Neural crest cell (in vitro differentiated cells): ENCODE data around the gene TIMP3. TPM values are rescaled to one million over a fixed set of nuclear protein-coding genes. Genes with fewer than 3 reads are reported as not detected.

Source experiments
- DNase-seq: peaks from one replicate; pipeline ENCODE4 v3.0.0; 2021; ENCODE audit warnings: low read depth, mixed read lengths, low spot score
- H3K27ac Mint-ChIP-seq: one replicate; pipeline ENCODE4 v1.8.0; 2021; ENCODE audit warnings: mild to moderate bottlenecking, mixed read lengths; ENCODE audit not compliant: unreplicated experiment
- H3K27me3 Mint-ChIP-seq: 2 replicates; pipeline ENCODE4 v1.8.0; 2021; ENCODE audit warnings: low read depth, mild to moderate bottlenecking, mixed read lengths
- H3K36me3 Mint-ChIP-seq: 2 replicates; pipeline ENCODE4 v1.8.0; 2021; ENCODE audit warnings: low read depth, mild to moderate bottlenecking, mixed read lengths
- H3K4me1 Mint-ChIP-seq: 2 replicates; pipeline ENCODE4 v1.8.0; 2021; ENCODE audit warnings: mixed read lengths
- H3K4me3 Mint-ChIP-seq: one replicate; pipeline ENCODE4 v1.8.0; 2021; ENCODE audit warnings: mild to moderate bottlenecking, mixed read lengths
- H3K9me3 Mint-ChIP-seq: 2 replicates; pipeline ENCODE4 v1.8.0; 2021; ENCODE audit warnings: mixed read lengths
- CTCF ChIP-seq: fragments of 200-600 bp; sonication (generic); conservative IDR thresholded peaks from 2 replicates; pipeline ENCODE4 v1.5.0; 2021; ENCODE audit warnings: antibody characterized with exemption, mild to moderate bottlenecking
- total RNA-seq: library from RNA; stranded (reverse); gene quantifications from 2 replicates; pipeline ENCODE4 v1.2.1, GENCODE V29; 2021

Gene TIMP3
- total RNA-seq, 1 donor from 2014 or later, result 21.6 TPM

- no peak overlapping the region for H3K27ac Mint-ChIP-seq
- no peaks in the 10 kb centered on the region for H3K27me3 Mint-ChIP-seq
- TF ChIP-seq CTCF, result no peak
- H3K36me3 Mint-ChIP-seq, result no peaks in the 10 kb centered on the region
- H3K4me1 Mint-ChIP-seq, result no peaks in the 10 kb centered on the region
- no peak for DNase-seq
- no peaks in the 10 kb centered on the region for H3K9me3 Mint-ChIP-seq
- no peak overlapping the region for H3K4me3 Mint-ChIP-seq
Measured at GRCh38 chr22:32896891-32897290, 95.4 kb downstream of the TIMP3 start.

GRCh38 chr22:32897400-32897799 lies 95.9 kb downstream of the TIMP3 start:
- no peaks in the 10 kb centered on the region for H3K4me1 Mint-ChIP-seq
- DNase-seq, result no peak
- H3K4me3 Mint-ChIP-seq, result no peak overlapping the region
- no peaks in the 10 kb centered on the region for H3K36me3 Mint-ChIP-seq
- no peaks in the 10 kb centered on the region for H3K27me3 Mint-ChIP-seq
- H3K27ac Mint-ChIP-seq, result no peak overlapping the region
- TF ChIP-seq CTCF, result no peak
- H3K9me3 Mint-ChIP-seq, result no peaks in the 10 kb centered on the region

- H3K36me3 Mint-ChIP-seq, result no peaks in the 10 kb centered on the region
- no peaks in the 10 kb centered on the region for H3K27me3 Mint-ChIP-seq
- TF ChIP-seq CTCF, result no peak
- H3K4me3 Mint-ChIP-seq, result no peak overlapping the region
- no peaks in the 10 kb centered on the region for H3K9me3 Mint-ChIP-seq
- no peak overlapping the region for H3K27ac Mint-ChIP-seq
- DNase-seq, result no peak
- H3K4me1 Mint-ChIP-seq, result peaks cover 16% of the 10 kb centered on the region
Measured at GRCh38 chr22:32900886-32901635, 99.6 kb downstream of the TIMP3 start.

- Mint-ChIP-seq H3K27ac (no peak overlapping the region), H3K27me3 (no peaks in the 10 kb centered on the region), H3K9me3 (no peaks in the 10 kb centered on the region), H3K4me3 (no peak overlapping the region), H3K36me3 (no peaks in the 10 kb centered on the region), H3K4me1 (peaks cover 16% of the 10 kb centered on the region)
- no peak for TF ChIP-seq CTCF
- no peak for DNase-seq
Measured at GRCh38 chr22:32901925-32902324, 100.4 kb downstream of the TIMP3 start.

- Mint-ChIP-seq H3K27ac (no peak overlapping the region), H3K27me3 (no peaks in the 10 kb centered on the region), H3K9me3 (no peaks in the 10 kb centered on the region), H3K4me1 (peaks cover 16% of the 10 kb centered on the region), H3K36me3 (no peaks in the 10 kb centered on the region), H3K4me3 (no peak overlapping the region)
- TF ChIP-seq CTCF, result no peak
- DNase-seq, result no peak
Measured at GRCh38 chr22:32903507-32903906, 102.0 kb downstream of the TIMP3 start.
